Omental fat pad (tissue), 4 donors: ENCODE data around the gene ARMH3. TPM values are rescaled to one million over a fixed set of nuclear protein-coding genes. Genes with fewer than 3 reads are reported as not detected.

Source experiments
- ATAC-seq: fragments of 150-250 bp; one replicate; pipeline ENCODE4 v1.9.1; 2016; ENCODE audit warnings: mild to moderate bottlenecking, moderate library complexity; ENCODE audit not compliant: low FRiP score
- DNase-seq: peaks from one replicate; pipeline ENCODE4 v3.0.0-alpha.2; 2019; ENCODE audit warnings: low spot score
- total RNA-seq, 4 donors: library from RNA; depleted of rRNA; stranded (reverse); fragments of >200 nt; gene quantifications; one replicate each; pipeline ENCODE4 v1.1.0, GENCODE V29; 2016
- TF ChIP-seq, protein P1 (sequence below), 3 donors: fragments of 450-650 bp; IDR thresholded peaks; one replicate each; pipeline ENCODE4 v1.5.1; 2016 to 2017; ENCODE audit warnings: antibody characterized with exemption in 3 of 3, mild to moderate bottlenecking in 3 of 3, moderate library complexity in 2 of 3

ARMH3 gene
- total RNA-seq, 4 donors from 2014 or later: 10.0 to 61.8 (median 12.7) TPM

DNA sequence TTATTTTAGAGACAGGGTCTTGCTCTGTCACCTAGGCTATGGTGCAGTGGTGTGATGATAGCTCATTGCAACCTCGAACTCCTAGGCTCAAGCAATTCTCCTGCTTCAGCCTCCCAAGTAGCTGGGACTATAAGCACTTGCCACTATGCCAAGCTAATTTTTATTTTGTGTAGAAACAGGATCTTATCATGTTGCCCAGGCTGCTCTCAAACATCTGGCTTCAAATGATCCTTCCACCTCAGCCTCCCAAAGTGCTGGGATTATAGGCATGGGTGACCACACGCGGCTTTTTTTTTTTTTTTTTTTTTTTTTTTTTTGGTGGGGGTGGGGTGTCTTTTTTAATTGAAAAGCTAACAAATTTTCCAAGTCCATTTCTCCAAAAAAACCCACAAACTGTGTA lies 27.6 kb upstream of the ARMH3 start:
- ATAC-seq: no peak
- TF ChIP-seq, protein P1, sequence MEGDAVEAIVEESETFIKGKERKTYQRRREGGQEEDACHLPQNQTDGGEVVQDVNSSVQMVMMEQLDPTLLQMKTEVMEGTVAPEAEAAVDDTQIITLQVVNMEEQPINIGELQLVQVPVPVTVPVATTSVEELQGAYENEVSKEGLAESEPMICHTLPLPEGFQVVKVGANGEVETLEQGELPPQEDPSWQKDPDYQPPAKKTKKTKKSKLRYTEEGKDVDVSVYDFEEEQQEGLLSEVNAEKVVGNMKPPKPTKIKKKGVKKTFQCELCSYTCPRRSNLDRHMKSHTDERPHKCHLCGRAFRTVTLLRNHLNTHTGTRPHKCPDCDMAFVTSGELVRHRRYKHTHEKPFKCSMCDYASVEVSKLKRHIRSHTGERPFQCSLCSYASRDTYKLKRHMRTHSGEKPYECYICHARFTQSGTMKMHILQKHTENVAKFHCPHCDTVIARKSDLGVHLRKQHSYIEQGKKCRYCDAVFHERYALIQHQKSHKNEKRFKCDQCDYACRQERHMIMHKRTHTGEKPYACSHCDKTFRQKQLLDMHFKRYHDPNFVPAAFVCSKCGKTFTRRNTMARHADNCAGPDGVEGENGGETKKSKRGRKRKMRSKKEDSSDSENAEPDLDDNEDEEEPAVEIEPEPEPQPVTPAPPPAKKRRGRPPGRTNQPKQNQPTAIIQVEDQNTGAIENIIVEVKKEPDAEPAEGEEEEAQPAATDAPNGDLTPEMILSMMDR (IDR thresholded peaks at IDR 0.05): no peak

DNA sequence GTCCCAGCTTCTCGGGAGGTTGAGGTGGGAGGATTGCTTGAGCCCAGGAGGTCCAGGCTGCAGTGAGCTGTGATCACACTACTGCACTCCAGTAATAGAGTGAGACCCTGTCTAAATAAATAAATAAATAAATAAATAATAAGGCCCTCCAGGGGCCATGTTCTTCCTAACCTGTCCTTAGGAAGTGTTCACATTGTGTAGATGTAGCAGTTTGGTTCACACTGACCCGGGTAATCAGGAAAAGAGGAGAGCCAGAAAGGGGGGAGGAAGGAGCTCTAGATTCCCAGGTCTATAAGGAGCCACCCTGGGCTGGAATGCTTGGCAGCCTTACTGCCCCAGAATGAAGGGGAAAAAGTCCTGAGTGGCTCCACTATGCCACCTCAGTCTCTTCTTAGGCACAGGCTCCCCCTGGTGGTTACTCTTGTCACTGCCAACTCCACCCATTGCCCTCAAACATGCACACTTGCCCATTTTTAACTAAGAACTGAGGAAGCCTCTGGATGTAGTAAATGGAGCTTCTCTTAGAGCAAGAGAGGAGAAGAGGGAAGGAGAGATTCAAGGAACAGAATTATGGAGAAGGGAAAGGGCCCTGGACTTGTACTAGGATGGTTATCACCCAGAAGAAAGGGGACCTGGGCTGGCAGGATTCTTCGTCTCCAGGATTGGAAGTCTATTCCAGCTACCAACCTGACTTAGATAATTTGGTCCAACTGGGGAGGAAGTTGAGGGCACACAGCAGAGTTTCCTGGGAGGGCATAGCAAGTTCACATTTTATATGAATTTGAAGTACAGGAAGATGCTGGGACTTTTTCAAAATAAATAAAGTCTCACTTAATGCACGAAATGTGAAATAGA lies 16.9 kb upstream of the ARMH3 start:
- ATAC-seq: peak; percentile 62
- TF ChIP-seq, protein P1 (IDR thresholded peaks at IDR 0.05): peak in 1 of 3 donors; percentile 19
- peak; percentile 95 for DNase-seq

More for the DNA sequence above, 27.6 kb upstream of the ARMH3 start:
- no peak for DNase-seq

DNA sequence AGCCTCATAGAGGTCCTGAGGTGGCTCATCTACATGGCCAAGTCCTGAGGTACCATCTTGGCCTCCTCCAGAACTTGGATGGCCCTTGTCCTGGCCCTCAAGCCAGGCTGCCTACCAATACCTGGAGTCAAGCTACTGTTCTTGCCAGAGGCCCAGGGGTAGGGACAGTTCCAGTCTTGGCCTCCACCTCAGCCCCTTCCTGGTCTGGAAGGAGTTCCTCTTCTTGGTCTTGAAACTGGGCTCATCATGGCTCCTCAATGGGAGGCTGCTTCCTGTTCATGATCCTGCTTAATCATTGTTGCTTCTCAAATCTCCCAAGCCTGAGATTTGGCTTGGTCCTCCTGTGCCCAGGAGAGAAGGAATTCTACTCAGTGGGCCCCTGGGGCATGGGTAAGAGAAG lies 13.1 kb upstream of the ARMH3 start:
- TF ChIP-seq, protein P1 (IDR thresholded peaks at IDR 0.05): no peak
- no peak for ATAC-seq
- no peak for DNase-seq

DNA sequence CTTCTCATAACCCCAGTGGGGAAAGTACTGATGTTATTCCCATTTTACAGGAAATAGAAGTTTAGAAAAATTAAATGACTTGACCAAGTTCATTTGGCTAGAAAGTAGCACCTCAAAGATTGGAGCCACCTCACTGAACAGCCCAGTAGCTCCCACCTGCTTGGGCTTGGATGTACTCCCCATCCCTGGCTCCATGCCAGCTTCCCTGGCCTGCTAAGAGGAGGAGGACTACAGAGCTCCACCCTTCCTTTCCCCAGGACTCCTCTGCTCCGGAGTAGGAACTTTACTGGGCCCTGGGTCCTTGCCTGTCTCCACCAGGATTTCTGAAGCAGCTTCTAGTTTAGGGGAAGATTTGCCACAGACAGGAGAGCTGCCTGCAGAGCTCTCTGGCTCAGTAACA lies 12.2 kb upstream of the ARMH3 start:
- DNase-seq: peak; percentile 33

DNA sequence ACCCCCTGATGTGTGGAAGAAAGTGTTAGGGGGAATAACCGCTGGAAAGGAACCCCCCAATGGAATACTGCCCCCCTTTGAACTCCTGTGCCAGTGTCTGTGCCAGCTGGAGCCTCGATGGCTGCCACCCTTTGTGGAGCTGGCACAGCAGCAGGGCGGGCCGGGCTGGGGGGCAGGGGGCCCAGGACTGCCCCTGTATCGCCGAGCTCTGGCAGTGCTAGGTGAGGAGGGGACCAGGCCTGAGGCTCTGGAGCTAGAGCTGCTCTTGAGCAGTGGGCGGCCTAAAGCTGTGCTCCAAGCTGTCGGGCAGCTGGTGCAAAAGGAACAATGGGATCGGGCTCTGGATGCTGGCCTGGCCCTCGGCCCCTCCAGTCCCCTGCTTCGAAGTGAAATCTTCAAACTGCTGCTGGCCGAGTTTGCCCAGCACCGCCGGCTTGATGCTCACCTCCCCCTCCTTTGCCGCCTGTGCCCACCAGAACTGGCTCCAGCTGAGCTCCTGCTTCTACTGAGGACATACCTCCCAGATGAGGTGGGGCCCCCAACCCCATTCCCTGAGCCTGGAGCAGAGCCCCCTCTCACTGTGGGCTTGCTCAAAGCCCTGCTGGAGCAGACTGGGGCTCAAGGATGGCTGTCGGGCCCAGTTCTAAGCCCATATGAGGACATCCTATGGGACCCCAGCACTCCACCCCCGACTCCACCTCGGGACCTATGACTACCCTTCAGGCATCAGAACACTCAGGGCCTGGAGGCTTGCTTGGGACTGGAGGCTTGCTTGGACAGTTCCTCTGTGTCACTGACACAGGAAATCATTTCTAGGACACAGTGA lies 11.3 kb upstream of the ARMH3 start:
- no peak for ATAC-seq
- TF ChIP-seq, protein P1 (IDR thresholded peaks at IDR 0.05): no peak
- no peak for DNase-seq

More for the DNA sequence above, 12.2 kb upstream of the ARMH3 start:
- TF ChIP-seq, protein P1 (IDR thresholded peaks at IDR 0.05): no peak
- no peak for ATAC-seq

DNA sequence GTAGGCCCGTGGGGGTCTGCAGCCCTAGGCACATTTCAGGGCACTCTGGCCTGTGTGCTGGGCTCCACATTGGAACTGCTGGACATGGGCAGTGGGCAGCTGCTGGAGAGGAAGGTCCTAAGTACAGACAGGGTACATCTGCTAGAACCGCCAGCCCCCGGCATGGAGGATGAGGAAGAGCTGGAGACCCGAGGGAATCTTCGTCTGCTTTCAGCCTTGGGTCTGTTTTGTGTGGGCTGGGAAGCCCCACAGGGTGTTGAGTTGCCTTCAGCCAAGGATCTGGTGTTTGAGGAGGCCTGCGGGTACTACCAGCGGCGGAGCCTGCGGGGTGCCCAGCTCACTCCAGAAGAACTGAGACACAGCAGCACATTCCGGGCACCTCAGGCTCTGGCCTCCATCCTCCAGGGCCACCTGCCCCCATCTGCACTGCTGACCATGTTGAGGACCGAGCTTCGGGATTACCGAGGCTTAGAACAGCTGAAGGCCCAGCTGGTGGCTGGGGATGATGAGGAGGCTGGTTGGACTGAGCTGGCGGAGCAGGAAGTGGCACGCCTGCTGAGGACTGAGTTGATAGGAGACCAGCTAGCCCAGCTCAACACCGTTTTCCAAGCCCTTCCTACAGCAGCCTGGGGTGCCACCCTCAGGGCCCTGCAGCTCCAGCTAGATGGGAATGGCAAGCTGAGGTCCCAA lies 10.6 kb upstream of the ARMH3 start:
- TF ChIP-seq, protein P1 (IDR thresholded peaks at IDR 0.05): no peak
- no peak for DNase-seq
- ATAC-seq: no peak
